HG03135 (cell line): Measurements from ENCODE around the gene TRPM3.
A peak's percentile ranks its signal among the peaks of the same experiment; 100 is the strongest.
"Not testable (repeated sequence)": the region's sequence is repeated elsewhere in the genome, so short reads cannot be mapped to it uniquely, and the experiment has no call there.

ENCODE experiments used
- ATAC-seq: cut with Tn5 transposase; IDR thresholded peaks from one replicate; pipeline ENCODE4 v1.9.1; 2021; ENCODE audit warnings: mild to moderate bottlenecking, moderate library complexity; ENCODE audit not compliant: unreplicated experiment

TRPM3 gene

GRCh38 chr9:71001780-71002386, 119.5 kb downstream of the TRPM3 start:
- peak; percentile 60 for ATAC-seq

GRCh38 chr9:70998962-70999361, 122.5 kb downstream of the TRPM3 start:
- no peak for ATAC-seq

GRCh38 chr9:70995511-70995910, 125.9 kb downstream of the TRPM3 start:
- no peak for ATAC-seq

GRCh38 chr9:70994582-70994981, 126.8 kb downstream of the TRPM3 start:
- no peak for ATAC-seq

GRCh38 chr9:70988551-70988950, 132.9 kb downstream of the TRPM3 start:
- no peak for ATAC-seq

GRCh38 chr9:70987986-70988385, 133.4 kb downstream of the TRPM3 start:
- no peak for ATAC-seq

GRCh38 chr9:70986984-70987383, 134.4 kb downstream of the TRPM3 start:
- ATAC-seq, result no peak

- ATAC-seq, result no peak
Measured at GRCh38 chr9:70983723-70984295, 137.6 kb downstream of the TRPM3 start.

GRCh38 chr9:70981312-70981711, 140.1 kb downstream of the TRPM3 start:
- no peak for ATAC-seq

- no peak for ATAC-seq
Measured at GRCh38 chr9:70979966-70980365, 141.5 kb downstream of the TRPM3 start.

GRCh38 chr9:70978085-70978484, 143.3 kb downstream of the TRPM3 start:
- ATAC-seq, result no peak

GRCh38 chr9:70975821-70976220, 145.6 kb downstream of the TRPM3 start:
- no peak for ATAC-seq

- no peak for ATAC-seq
Measured at GRCh38 chr9:70971723-70972122, 149.7 kb downstream of the TRPM3 start.

- ATAC-seq, result not testable (repeated sequence)
Measured at GRCh38 chr9:70966380-70966779, 155.0 kb downstream of the TRPM3 start.

- no peak for ATAC-seq
Measured at GRCh38 chr9:70964861-70965260, 156.6 kb downstream of the TRPM3 start.

- ATAC-seq, result no peak
Measured at GRCh38 chr9:70963554-70963953, 157.9 kb downstream of the TRPM3 start.

GRCh38 chr9:70962761-70963440, 158.5 kb downstream of the TRPM3 start:
- ATAC-seq, result no peak

GRCh38 chr9:70959366-70959765, 162.1 kb downstream of the TRPM3 start:
- ATAC-seq, result no peak

GRCh38 chr9:70954596-70955143, 166.8 kb downstream of the TRPM3 start:
- ATAC-seq, result no peak

- ATAC-seq, result no peak
Measured at GRCh38 chr9:70954126-70954525, 167.3 kb downstream of the TRPM3 start.

GRCh38 chr9:70951749-70952727, 169.4 kb downstream of the TRPM3 start:
- ATAC-seq, result no peak
